HCT116 (cell line): ENCODE results near the gene PRR35. TPM values are rescaled to one million over a fixed set of nuclear protein-coding genes. Genes with fewer than 3 reads are reported as not detected.

Experiments
- ATAC-seq: fragments of 200-7000 bp; cut with Tn5 transposase; 2 replicates; pipeline ENCODE4 v1.9.1; 2020; ENCODE audit warnings: mild to moderate bottlenecking, moderate library complexity
- BruUV-seq: library from RNA; stranded (reverse); fragments of 400-500 nt; replicated peaks from 2 replicates; lab custom pipeline; 2021; lab: Mats Ljungman, UMichigan
- CTCF ChIA-PET: fragments of 300-600 bp; sonication (Branson Sonifier 250); formaldehyde crosslinking; loops from one replicate; lab custom pipeline; 2021; ENCODE audit warnings: antibody characterized with exemption; lab: Charles Lee
- POLR2A ChIA-PET: fragments of 300-600, 350-600 bp; sonication (Branson Sonifier 250); formaldehyde crosslinking; loops from one replicate; lab custom pipeline; 2021; ENCODE audit warnings: antibody characterized with exemption; lab: Charles Lee
- RAD21 ChIA-PET, 2 experiments: fragments of 300-600 bp; sonication (Branson Sonifier 250); formaldehyde crosslinking; loops; one replicate each; lab custom pipeline; 2023; ENCODE audit warnings: low total read pairs in 2 of 2; ENCODE audit not compliant: uncharacterized antibody in 2 of 2, unreplicated experiment in 2 of 2, low non-redundant PET in 1 of 2; lab: Charles Lee
- DNase-seq: peaks from one replicate; pipeline ENCODE4 v3.0.0-alpha.2; 2010; ENCODE audit warnings: low read depth, low spot score
- H2AFZ ChIP-seq: fragments of 200-600 bp; shearing (Covaris generic), sonication (generic); 2 replicates; pipeline ENCODE4 v1.6.1; 2017; ENCODE audit warnings: low read depth, mixed run types, mixed read lengths, antibody characterized with exemption, low read length; ENCODE audit not compliant: poor library complexity, severe bottlenecking
- H3K27ac ChIP-seq: 2 replicates; pipeline ENCODE4 v1.5.1; 2012; ENCODE audit warnings: low read depth, low read length
- H3K27me3 ChIP-seq: fragments of 200-600 bp; sonication (generic); 2 replicates; pipeline ENCODE4 v1.6.1; 2016; ENCODE audit warnings: mixed run types, low read length, mixed read lengths; ENCODE audit not compliant: insufficient read depth
- H3K36me3 ChIP-seq, 2 experiments: fragments of 200-500 bp in 1 of 2; fragments of 200-600 bp in 1 of 2; sonication (Bioruptor generic) in 1 of 2; sonication (generic) in 1 of 2; 2 replicates each; pipeline versions ENCODE4 v1.5.1 to v1.6.1; 2014 to 2016; ENCODE audit warnings: low read length in 2 of 2, inconsistent platforms in 1 of 2, mixed read lengths in 1 of 2, mixed run types in 1 of 2; ENCODE audit not compliant: insufficient read depth in 2 of 2, control insufficient read depth in 1 of 2
- H3K4me1 ChIP-seq, 2 experiments: fragments of 200-600 bp in 1 of 2; sonication (generic) in 1 of 2; 2 replicates each; pipeline versions ENCODE4 v1.5.1 to v1.6.1; 2012 to 2017; ENCODE audit warnings: low read length in 2 of 2, inconsistent platforms in 1 of 2, mild to moderate bottlenecking in 1 of 2, mixed read lengths in 1 of 2, mixed run types in 1 of 2, moderate library complexity in 1 of 2; ENCODE audit not compliant: insufficient read depth in 2 of 2, control insufficient read depth in 1 of 2
- H3K4me2 ChIP-seq: fragments of 200-600 bp; sonication (generic); 2 replicates; pipeline ENCODE4 v1.6.1; 2017; ENCODE audit warnings: mixed run types, low read length, mixed read lengths
- H3K4me3 ChIP-seq, 2 experiments: fragments of 200-600 bp in 1 of 2; sonication (generic) in 1 of 2; replicated peaks in 1 of 2; 2 replicates each; pipeline ENCODE4 v1.5.1; 2011 to 2016; ENCODE audit warnings: low read length in 2 of 2, control low read depth in 1 of 2, low read depth in 1 of 2, mild to moderate bottlenecking in 1 of 2, mixed read lengths in 1 of 2, mixed run types in 1 of 2
- H3K79me2 ChIP-seq: fragments of 200-600 bp; sonication (generic); 2 replicates; pipeline ENCODE4 v1.6.1; 2017; ENCODE audit warnings: mild to moderate bottlenecking, mixed run types, low read length, moderate library complexity, mixed read lengths; ENCODE audit not compliant: insufficient read depth
- H3K9ac ChIP-seq: fragments of 200-600 bp; sonication (generic); 2 replicates; pipeline ENCODE4 v1.6.1; 2016; ENCODE audit warnings: low read length, mixed read lengths
- H3K9me2 ChIP-seq: fragments of 200-600 bp; sonication (generic), shearing (Covaris generic); 2 replicates; pipeline ENCODE4 v1.6.1; 2017; ENCODE audit warnings: mixed run types, mild to moderate bottlenecking, moderate library complexity; ENCODE audit not compliant: insufficient read depth
- H3K9me3 ChIP-seq, 2 experiments: fragments of 200-500 bp in 1 of 2; fragments of 200-600 bp in 1 of 2; sonication (Bioruptor generic) in 1 of 2; sonication (generic) in 1 of 2; 2 replicates each; pipeline ENCODE4 v1.6.1; 2014 to 2017; ENCODE audit warnings: low read length in 2 of 2, mixed read lengths in 2 of 2, inconsistent platforms in 1 of 2, low read depth in 1 of 2, mild to moderate bottlenecking in 1 of 2, mixed run types in 1 of 2, moderate library complexity in 1 of 2; ENCODE audit not compliant: control insufficient read depth in 1 of 2, insufficient read depth in 1 of 2
- H4K20me1 ChIP-seq: fragments of 200-600 bp; sonication (generic), shearing (Covaris generic); 2 replicates; pipeline ENCODE4 v1.6.1; 2017; ENCODE audit warnings: mixed run types, mild to moderate bottlenecking, moderate library complexity; ENCODE audit not compliant: insufficient read depth
- CBX3 ChIP-seq: IDR thresholded peaks from 2 replicates; pipeline ENCODE4 v1.6.1; 2012; ENCODE audit warnings: low read depth
- CEBPB ChIP-seq: IDR thresholded peaks from 2 replicates; pipeline ENCODE4 v1.6.1; 2012; ENCODE audit warnings: low read depth
- EGR1 ChIP-seq: IDR thresholded peaks from 2 replicates; pipeline ENCODE4 v1.6.1; 2012; ENCODE audit warnings: low read depth
- JUND ChIP-seq: IDR thresholded peaks from 2 replicates; pipeline ENCODE4 v1.6.1; 2012
- POLR2A ChIP-seq: IDR thresholded peaks from 2 replicates; pipeline ENCODE4 v1.7.0; 2011; ENCODE audit warnings: borderline replicate concordance; ENCODE audit not compliant: insufficient read depth, insufficient read length; ENCODE audit errors: extremely low read depth
- POLR2AphosphoS5 ChIP-seq: IDR thresholded peaks from 2 replicates; pipeline ENCODE4 v1.6.1; 2011; ENCODE audit warnings: mild to moderate bottlenecking, low read depth, low read length, moderate library complexity
- RAD21 ChIP-seq: IDR thresholded peaks from 2 replicates; pipeline ENCODE4 v1.6.1; 2012; ENCODE audit warnings: low read depth, mild to moderate bottlenecking
- SRF ChIP-seq: IDR thresholded peaks from 2 replicates; pipeline ENCODE4 v1.6.1; 2012; ENCODE audit warnings: low read depth
- YY1 ChIP-seq: IDR thresholded peaks from 2 replicates; pipeline ENCODE4 v1.6.1; 2011; ENCODE audit warnings: low read length, low read depth, moderate library complexity, mild to moderate bottlenecking; ENCODE audit not compliant: insufficient replicate concordance; ENCODE audit errors: extremely low read depth
- ZFX ChIP-seq: fragments of 450-650 bp; IDR thresholded peaks from 2 replicates; pipeline ENCODE4 v1.6.1; 2017
- intact Hi-C: fragments of 100-400 bp; cut with micrococcal nuclease; formaldehyde crosslinking; loops from 2 replicates; pipeline ENCODE4 v1.10.0; 2022
- total RNA-seq: library from RNA; stranded (reverse); gene quantifications from one replicate; pipeline ENCODE4 v1.2.1, GENCODE V29; 2021; ENCODE audit not compliant: unreplicated experiment
- TF ChIP-seq, protein P1 (sequence below): IDR thresholded peaks from 2 replicates; pipeline ENCODE4 v1.6.1; 2012
- TF ChIP-seq, protein P2 (sequence below): IDR thresholded peaks from 2 replicates; pipeline ENCODE4 v1.6.1; 2012; ENCODE audit warnings: low read depth
- TF ChIP-seq, protein P3 (sequence below): IDR thresholded peaks from 2 replicates; pipeline ENCODE4 v1.6.1; 2012
- TF ChIP-seq, protein P4 (sequence below), 3 experiments: fragments of 200-600 bp in 1 of 3; sonication (generic) in 1 of 3; IDR thresholded peaks in 2 of 3; conservative IDR thresholded peaks in 1 of 3; 2 replicates each; pipeline ENCODE4 v1.5.1; 2012 to 2017; ENCODE audit warnings: low read depth in 2 of 3, low read length in 2 of 3, antibody characterized with exemption in 1 of 3, borderline replicate concordance in 1 of 3, control low read depth in 1 of 3, mild to moderate bottlenecking in 1 of 3, mixed read lengths in 1 of 3, mixed run types in 1 of 3, moderate library complexity in 1 of 3; ENCODE audit not compliant: insufficient read depth in 1 of 3

The PRR35 gene
- total RNA-seq, 1 experiment from 2014 or later, result not detected

DNA sequence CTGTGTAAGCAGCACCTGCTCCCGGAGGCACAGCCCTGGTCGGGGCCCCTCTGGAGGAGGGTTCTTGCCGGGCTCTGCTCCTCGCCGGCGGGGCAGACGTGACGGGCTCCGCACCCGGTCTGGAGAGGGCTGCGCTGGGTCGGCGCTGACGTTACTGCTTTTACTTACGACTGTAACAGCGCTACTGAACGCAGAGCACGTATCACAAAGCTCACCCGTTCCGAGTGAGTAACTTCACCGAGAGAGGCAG is 28.4 kb downstream of the PRR35 start:
- H3K9me3 ChIP-seq, result no peaks in the 10 kb centered on the region
- TF ChIP-seq RAD21, result no peak
- TF ChIP-seq, protein P1, sequence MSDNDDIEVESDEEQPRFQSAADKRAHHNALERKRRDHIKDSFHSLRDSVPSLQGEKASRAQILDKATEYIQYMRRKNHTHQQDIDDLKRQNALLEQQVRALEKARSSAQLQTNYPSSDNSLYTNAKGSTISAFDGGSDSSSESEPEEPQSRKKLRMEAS, result 0 out of 2 replicates have a peak, but pooled peaks have one; percentile 8
- TF ChIP-seq, all 23 proteins: peak for 1
- RAD21 ChIA-PET, result interaction anchor here in 1 of 2 experiments (1.2 kb wide), 1 partner anchor 39 kb away, joined by 3 read pairs; no protein-coding TSS in a partner anchor
- peak overlapping the region; percentile 99 for H3K27ac ChIP-seq
- no peaks in the 10 kb centered on the region for H3K27me3 ChIP-seq
- CTCF ChIA-PET, result no interaction called here
- no peaks in the 10 kb centered on the region for H3K9me2 ChIP-seq
- peaks cover 21% of the 10 kb centered on the region; the same call in 1 of the 2 replicates for H3K79me2 ChIP-seq
- H3K36me3 ChIP-seq, result no peaks in the 10 kb centered on the region
- DNase-seq (no peak), ATAC-seq (peak; percentile 0; the same call in 1 of the 2 replicates)
- intact Hi-C loops, result no loop called here
- peak overlapping the region; percentile 66 to 67 for H3K4me3 ChIP-seq
- peak overlapping the region; percentile 77 for H3K4me2 ChIP-seq
- no peak overlapping the region for H2AFZ ChIP-seq
- BruUV-seq, result no TSS peak
- POLR2A ChIA-PET, result no interaction called here
- peak overlapping the region; percentile 90 for H3K9ac ChIP-seq
- peaks cover 23 to 38% of the 10 kb centered on the region in 2 experiments for H3K4me1 ChIP-seq
- no peaks in the 10 kb centered on the region for H4K20me1 ChIP-seq

DNA sequence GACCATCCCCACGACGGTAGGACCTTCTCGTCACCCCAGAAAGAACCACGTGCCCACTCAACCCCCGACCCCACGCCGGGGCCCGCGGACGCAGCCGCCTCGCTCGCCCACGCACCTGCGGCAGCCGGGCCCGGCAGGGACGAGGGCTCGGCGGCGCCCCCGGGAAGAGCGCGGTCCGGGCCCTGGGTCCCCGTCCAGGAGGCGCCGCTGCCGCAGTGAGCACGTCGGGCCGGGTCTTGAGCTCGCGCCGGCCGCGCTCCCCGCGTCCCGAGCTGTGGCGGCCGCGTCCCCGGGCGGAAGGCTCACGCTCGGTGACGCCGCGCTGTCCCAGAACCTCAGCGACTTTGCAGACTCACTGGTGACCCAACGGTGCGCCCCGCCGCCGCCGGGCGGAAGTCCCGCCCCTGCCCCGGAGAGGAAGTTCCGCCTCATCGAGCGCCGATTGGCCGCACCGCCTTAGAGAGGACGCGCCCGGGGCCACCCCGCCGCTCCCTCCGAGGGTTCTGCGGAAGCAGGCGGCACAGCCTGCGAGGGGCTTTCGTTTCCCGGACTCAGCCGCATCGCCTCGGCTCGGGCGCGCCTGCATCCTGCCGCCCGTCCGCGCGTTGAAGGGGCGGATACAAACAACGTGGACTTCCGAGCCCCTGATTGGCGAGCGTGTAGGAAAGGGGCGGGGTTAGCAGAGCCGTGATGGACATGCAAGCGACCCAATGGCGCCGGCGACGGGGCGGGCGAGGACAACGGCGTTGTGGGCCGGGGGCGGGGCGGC is 28.9 kb downstream of the PRR35 start:
- Histone ChIP-seq H3K27me3 (no peaks in the 10 kb centered on the region), H2AFZ (no peak overlapping the region), H3K27ac (peak overlapping the region; percentile 99), H3K9ac (peak overlapping the region; percentile 90), H3K79me2 (peaks cover 26% of the 10 kb centered on the region; the same call in 1 of the 2 replicates), H3K4me2 (peak overlapping the region; percentile 77), H3K36me3 (no peaks in the 10 kb centered on the region), H4K20me1 (no peaks in the 10 kb centered on the region), H3K9me2 (no peaks in the 10 kb centered on the region), H3K4me3 (peak overlapping the region; percentile 66 to 67), H3K4me1 (peaks cover 28 to 43% of the 10 kb centered on the region in 2 experiments), H3K9me3 (no peaks in the 10 kb centered on the region)
- CTCF ChIA-PET, result no interaction called here
- intact Hi-C loops, result no loop called here
- TF ChIP-seq POLR2AphosphoS5, result peak; percentile 72
- TF ChIP-seq YY1, result no peak
- peak; percentile 34 for TF ChIP-seq POLR2A
- peak; percentile 73 for TF ChIP-seq EGR1
- TF ChIP-seq JUND, result no peak
- TF ChIP-seq, protein P2, sequence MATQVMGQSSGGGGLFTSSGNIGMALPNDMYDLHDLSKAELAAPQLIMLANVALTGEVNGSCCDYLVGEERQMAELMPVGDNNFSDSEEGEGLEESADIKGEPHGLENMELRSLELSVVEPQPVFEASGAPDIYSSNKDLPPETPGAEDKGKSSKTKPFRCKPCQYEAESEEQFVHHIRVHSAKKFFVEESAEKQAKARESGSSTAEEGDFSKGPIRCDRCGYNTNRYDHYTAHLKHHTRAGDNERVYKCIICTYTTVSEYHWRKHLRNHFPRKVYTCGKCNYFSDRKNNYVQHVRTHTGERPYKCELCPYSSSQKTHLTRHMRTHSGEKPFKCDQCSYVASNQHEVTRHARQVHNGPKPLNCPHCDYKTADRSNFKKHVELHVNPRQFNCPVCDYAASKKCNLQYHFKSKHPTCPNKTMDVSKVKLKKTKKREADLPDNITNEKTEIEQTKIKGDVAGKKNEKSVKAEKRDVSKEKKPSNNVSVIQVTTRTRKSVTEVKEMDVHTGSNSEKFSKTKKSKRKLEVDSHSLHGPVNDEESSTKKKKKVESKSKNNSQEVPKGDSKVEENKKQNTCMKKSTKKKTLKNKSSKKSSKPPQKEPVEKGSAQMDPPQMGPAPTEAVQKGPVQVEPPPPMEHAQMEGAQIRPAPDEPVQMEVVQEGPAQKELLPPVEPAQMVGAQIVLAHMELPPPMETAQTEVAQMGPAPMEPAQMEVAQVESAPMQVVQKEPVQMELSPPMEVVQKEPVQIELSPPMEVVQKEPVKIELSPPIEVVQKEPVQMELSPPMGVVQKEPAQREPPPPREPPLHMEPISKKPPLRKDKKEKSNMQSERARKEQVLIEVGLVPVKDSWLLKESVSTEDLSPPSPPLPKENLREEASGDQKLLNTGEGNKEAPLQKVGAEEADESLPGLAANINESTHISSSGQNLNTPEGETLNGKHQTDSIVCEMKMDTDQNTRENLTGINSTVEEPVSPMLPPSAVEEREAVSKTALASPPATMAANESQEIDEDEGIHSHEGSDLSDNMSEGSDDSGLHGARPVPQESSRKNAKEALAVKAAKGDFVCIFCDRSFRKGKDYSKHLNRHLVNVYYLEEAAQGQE, result no peak
- TF ChIP-seq SRF, result no peak
- TF ChIP-seq ZFX, result peak; percentile 48; the same call in 1 of the 2 replicates
- TF ChIP-seq CBX3, result no peak
- TF ChIP-seq, protein P3, sequence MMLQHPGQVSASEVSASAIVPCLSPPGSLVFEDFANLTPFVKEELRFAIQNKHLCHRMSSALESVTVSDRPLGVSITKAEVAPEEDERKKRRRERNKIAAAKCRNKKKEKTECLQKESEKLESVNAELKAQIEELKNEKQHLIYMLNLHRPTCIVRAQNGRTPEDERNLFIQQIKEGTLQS, result no peak
- TF ChIP-seq, protein P4, sequence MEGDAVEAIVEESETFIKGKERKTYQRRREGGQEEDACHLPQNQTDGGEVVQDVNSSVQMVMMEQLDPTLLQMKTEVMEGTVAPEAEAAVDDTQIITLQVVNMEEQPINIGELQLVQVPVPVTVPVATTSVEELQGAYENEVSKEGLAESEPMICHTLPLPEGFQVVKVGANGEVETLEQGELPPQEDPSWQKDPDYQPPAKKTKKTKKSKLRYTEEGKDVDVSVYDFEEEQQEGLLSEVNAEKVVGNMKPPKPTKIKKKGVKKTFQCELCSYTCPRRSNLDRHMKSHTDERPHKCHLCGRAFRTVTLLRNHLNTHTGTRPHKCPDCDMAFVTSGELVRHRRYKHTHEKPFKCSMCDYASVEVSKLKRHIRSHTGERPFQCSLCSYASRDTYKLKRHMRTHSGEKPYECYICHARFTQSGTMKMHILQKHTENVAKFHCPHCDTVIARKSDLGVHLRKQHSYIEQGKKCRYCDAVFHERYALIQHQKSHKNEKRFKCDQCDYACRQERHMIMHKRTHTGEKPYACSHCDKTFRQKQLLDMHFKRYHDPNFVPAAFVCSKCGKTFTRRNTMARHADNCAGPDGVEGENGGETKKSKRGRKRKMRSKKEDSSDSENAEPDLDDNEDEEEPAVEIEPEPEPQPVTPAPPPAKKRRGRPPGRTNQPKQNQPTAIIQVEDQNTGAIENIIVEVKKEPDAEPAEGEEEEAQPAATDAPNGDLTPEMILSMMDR (IDR thresholded peaks at IDR 0.05 in 2 of 3, conservative IDR thresholded peaks at IDR 0.05 in 1 of 3; ENCODE audit: borderline replicate concordance in 1 of 3, insufficient read depth in 1 of 3, low read depth in 2 of 3, low read length in 2 of 3), result no peak
- no peak for TF ChIP-seq CEBPB
- POLR2A ChIA-PET, result no interaction called here
- BruUV-seq, result no TSS peak
- RAD21 ChIA-PET, result interaction anchor here in 1 of 2 experiments (1.2 kb wide), 1 partner anchor 39 kb away, joined by 3 read pairs; no protein-coding TSS in a partner anchor
- peak; percentile 75 for DNase-seq
- ATAC-seq, result peak; percentile 75
